COLO668 (cell line): Measurements from ENCODE around the gene TRIM66.
A peak's percentile ranks its signal among the peaks of the same experiment; 100 is the strongest.

Experiments used
- DNase-seq: peaks from one replicate; lab custom pipeline; 2025; ENCODE audit not compliant: unreplicated experiment; lab: John Stamatoyannopoulos, UW

Gene TRIM66

DNA sequence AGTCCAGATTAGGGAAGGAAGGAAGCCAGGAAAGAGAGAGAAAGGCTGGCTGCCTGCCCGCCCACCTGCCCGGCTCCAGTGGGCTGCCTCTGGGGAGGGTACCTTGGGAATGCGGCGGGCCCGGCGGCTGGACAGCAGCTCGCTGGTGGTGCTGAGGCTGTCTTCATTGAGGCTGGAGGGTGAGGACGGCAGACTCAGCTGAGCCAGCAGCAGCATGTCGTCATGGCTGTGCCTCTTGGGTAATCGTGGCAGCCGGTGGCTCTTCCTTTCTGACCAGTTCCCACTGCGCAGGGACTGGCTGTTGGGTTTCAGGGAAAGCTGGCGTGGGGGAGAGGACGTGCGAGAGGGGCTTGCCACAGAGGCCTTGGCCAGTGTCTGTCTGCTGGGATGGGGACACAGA, 33.0 kb upstream of the TRIM66 start:
- no peak for DNase-seq

GRCh38 chr11:8714622-8715225, 32.3 kb upstream of the TRIM66 start:
- no peak for DNase-seq

- DNase-seq: no peak
These were observed 31.4 kb upstream of the TRIM66 start for GRCh38 chr11:8713760-8714454.

DNA sequence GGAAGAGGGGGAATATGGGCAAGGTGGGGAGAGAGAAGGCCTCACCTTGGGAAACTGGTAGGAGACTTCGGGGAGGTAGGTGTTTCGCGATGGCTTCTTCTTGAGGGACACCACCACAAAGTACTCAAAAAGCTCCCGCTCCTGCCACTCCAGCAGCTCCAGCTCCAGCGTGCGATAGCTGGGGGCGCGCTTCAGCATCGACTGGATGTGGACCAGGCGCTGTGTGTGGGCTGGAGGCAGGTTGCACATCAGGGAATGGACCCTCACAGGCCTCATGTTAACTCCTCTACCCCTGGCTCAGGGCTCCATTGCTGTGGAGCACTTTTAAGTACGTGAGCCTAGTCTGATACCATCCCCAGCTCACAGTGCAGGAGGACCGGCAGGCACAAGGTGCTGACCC, 30.0 kb upstream of the TRIM66 start:
- DNase-seq: no peak

DNA sequence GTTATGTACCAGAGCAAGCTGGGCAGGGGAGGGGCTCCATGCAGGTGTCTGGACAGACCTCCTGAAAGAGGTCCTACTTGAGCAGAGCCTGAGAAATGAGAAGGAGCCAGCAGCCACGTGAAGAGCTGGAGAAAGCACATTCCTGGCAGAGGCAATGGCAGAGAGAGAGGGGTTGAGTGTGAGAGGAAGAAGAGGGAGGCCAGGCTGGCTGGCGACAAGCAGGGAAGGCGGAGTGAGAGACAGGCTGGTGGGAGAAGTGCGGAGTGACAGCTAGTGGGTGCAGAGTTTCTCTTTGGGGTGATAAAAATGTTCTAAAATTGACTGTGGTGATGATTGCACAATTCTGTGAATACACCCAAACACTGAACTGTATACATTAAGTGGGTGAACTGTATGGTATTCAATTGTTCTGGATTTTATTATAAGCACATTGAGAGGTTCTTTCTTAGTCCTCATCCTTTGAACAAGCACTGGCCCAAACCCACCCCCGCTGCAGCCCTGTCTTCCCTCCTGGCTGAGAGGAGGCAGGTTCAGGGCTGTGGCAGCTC, 29.5 kb upstream of the TRIM66 start:
- DNase-seq: no peak

GRCh38 chr11:8709777-8710176, 27.3 kb upstream of the TRIM66 start:
- DNase-seq: no peak

DNA sequence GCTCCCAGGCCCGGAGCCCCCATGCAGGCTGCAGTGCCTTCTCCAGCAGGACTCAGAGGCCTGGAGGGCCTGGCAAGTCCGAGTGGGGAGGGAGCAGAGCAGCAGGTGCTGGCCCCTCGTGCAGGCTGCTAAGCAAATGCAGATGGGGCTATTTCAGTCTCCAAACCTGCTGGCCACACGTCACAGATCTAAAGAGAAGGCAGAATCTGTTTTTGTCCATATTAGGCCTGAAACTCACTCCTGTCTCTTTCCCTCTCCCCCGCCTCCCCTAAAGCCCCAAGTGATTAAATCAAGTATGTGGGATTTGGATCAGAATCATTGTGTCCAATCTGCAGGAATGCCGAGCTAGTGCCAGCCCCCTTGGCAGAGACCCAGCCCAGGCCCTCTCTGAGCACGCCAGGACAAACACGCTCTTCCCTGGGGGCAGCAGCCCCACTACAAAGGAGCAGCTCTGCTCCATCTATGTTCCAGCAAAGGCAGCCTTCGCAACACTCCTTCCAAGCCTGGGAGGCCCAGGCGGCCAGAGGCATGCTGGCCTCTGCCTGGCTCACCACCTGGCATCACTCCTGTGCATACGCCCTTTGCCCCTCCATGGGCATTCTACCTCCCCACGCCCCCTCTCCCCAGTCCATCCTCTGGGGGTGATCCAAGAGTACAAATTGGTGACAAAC, 26.7 kb upstream of the TRIM66 start:
- no peak for DNase-seq

DNA sequence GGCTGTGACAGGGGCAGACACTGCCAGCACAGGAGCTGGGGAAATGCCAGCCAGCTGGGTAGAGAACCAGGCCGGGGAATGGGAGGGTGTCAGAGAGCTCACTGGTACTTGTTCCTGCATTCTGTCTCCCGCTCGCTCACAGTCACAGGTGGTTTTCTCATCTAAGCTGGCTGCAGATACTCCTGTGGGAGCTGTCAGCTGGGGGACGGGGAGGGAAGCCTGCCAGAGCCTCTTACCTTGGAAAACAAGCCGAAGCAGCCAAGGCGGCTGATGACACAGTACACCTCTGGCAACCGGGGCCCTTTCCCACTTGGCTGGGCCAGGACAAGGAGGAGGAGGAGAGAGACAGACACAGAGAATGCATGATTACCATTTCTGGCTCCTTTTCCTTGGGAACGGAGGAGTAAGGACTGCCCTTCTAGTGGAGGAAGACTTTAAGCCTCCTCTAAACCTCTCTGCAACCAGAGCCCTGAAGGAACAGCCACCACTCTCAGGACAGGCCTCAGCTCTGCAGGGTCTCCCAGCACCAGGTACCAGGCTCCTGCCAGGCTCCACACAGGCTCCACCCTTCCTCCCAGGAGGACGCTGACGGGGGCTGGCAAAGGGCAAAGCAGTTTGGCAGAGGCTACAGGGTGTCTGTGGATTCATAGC, 25.2 kb upstream of the TRIM66 start:
- no peak for DNase-seq

- DNase-seq: no peak
These were observed 24.4 kb upstream of the TRIM66 start for GRCh38 chr11:8706673-8707432.

DNA sequence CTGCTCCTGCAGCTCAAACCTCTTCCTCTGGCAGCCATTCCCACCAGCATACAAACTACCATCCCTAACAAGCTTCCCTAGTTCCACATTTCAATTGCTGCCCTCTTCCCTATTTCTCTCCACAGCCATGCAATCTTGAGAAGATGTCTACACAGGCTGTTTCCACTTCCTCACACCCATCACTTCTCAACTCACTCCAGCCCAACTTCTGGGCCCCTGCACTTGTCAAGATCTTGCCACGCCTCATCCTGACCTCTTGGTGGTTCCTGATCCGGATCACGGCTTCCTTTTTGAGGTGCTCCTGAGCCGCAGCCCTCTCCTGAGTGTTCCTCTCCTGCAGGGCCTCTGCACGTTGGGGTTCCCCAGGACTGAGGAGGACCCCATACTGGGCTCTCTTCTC, 22.7 kb upstream of the TRIM66 start:
- no peak for DNase-seq

GRCh38 chr11:8704136-8704535, 21.7 kb upstream of the TRIM66 start:
- DNase-seq: no peak

GRCh38 chr11:8702598-8702915, 20.1 kb upstream of the TRIM66 start:
- DNase-seq: no peak

DNA sequence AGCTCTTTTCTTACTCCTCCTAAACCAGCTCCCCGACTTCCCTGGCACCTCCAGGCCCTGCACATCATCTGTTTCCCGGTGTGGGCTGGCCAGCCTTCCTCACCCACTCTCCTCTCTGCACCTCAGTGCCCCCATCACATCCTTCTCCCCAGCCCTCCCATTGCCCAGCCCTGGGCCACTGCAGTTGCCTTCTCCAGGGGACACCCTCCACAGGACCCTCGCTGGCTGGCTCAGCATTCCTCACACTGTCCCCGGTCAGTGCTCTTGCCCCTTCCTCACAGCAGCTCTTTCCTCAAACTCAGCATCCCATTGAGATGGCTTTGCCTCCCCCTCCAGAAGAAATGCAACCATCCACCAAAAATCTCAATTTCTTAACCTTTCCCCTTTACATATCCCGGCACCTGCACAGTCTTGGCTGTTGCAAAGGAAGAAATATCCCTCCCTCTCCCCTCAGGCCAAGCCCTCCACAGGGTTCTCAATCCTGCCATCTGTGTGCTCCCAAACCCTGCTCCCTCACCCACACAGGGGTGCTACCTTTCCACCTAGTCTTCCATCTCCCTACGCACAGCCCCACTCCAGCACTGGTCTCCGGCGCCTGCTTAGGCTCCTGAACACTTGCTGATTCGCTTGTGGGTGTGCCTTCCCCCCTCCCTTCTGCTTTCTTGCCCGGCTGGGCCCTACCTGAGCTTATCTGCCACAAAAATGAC, 19.6 kb upstream of the TRIM66 start:
- no peak for DNase-seq

GRCh38 chr11:8699903-8700302, 17.4 kb upstream of the TRIM66 start:
- DNase-seq: peak; percentile 54

DNA sequence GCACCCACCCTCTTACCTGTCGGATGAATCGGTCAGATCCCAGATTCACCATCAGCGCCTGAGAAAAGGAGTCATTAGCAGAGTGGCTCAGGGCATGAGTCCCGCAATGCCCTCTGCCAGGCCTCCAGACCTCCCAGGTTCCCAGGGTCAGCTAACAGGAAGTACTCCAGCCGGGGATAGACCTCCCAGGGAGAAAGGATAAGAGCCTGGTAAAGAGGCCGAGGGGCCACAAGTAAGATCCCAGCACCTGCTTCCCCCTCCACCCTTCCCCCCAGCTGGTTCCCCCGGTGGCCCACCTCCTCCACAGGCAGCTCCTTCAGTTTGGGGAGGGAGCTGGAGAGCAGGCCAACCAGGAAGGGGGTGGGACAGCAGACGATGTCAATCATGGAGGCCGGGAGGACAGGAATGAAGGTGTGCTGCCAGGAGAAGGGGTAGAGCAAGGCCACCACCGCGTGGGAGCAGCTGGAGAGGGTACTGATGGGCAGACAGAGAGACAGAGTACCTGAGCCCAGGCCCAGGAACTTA, 16.5 kb upstream of the TRIM66 start:
- no peak for DNase-seq

DNA sequence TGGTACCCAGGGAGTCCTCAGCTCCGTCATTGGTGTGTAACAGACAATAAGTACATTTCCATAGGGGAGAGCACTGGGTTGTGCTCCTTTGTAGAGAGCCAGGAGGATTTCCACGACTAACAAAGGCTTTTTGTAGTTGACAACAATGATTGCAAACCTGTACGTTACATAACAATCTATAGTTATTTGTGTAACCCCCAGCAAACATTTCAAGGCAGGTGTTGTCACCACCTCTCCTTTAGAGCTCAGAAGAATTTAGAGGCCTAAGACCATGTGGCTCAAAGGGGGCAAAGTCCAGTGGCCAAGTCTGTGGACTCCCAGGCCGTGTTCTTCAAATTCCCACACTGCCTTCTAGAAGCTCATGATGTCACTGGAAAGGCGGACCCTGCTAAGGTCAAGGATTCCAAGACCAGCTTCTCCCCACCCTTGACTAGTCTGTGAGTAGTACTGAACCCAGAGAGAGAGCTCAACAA, 15.9 kb upstream of the TRIM66 start:
- DNase-seq: no peak

DNA sequence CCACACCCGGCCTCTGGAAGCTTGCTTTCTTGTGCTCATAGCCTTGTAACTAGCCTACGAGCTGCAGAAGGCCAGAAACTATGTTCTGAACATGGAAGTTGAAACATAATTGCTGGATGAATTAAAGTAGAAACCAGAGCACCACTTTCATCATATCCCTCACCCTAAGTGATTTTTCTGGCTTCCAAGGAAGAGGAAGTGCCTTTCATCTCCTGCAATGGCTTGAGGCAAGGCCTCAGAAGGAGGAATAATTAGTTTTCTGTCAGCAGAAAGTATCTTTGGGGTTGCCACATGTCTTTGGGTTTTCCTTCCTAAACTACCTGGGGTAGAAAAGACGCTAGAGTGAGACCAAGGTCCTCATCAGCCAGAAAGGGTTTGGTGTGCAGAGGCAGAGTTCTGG, 14.6 kb upstream of the TRIM66 start:
- DNase-seq: no peak

DNA sequence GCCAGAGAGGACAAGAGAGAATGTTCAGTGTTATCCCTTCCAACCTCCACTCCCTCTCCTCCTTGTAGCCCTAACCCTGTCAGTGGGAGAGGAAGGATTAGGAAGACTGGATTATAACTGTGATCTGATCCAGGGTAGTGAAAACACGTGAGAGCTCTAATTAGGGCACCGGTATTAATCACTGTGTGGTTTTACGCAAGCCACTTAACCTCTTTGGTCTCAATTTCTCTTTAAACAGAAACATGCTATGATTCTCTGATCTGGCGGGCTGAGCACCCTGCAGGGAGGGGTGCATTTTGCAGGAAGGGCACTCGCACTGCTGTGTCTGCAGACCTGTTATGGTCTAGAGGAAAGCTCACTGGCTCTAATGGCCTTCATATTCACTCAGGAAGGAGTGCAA, 11.7 kb upstream of the TRIM66 start:
- DNase-seq: no peak

DNA sequence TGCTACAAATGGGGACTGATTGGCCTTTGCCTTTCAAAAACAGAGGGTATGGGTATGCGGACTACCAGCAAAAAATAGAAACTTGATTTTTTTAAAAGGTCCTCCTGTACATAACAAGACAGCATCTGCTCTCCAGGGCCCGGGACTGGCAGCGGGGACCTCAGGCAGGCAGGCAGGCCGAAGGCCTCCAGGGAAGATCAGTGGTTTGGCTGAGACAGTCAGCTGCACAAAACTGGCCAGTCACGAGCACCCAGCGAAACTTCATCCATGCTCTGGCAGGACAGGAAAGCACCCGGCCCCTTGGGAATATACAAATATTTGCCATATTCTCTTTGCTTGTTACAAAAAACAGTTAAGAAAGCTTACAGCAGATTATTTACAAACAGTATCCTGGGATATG, 11.1 kb upstream of the TRIM66 start:
- DNase-seq: no peak

DNA sequence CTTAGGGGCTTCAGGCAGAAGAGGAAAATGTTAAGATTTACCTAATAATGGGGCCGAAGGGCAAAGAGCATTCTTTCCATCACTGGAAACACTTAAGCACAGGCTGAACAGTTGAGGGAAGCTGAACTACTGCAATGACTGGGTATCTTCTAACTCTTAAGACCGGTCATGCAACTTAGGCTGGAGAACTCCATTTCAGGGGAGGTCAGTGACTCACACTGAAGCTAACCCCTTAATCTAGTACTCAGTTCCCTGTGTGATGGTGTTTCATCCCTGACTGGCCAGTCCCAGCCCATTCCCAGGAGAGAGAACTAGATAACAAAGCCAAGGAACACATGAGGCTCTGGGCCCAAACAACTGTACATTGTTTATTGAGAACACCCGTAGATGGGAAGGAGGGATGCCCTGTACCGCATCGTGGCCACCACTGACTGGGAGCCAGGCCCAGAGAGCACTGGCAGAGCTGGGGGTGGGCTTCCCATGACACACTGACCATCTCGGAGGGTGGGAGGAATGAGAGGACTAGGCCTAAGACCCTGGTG, 10.6 kb upstream of the TRIM66 start:
- no peak for DNase-seq
